KOPT-K1 (cell line): ENCODE results near the gene FAM151B.
"Not testable (repeated sequence)": the region's sequence is repeated elsewhere in the genome, so short reads cannot be mapped to it uniquely, and the experiment has no call there.

ENCODE experiments used
- H3K27ac ChIP-seq: fragments of 200-600 bp; sonication (generic); 2 replicates; pipeline ENCODE4 v1.5.1; 2016; ENCODE audit warnings: antibody characterized with exemption, mild to moderate bottlenecking, low read depth, low read length; ENCODE audit not compliant: poor library complexity, severe bottlenecking
- H3K36me3 ChIP-seq: fragments of 200-600 bp; sonication (generic); 2 replicates; pipeline ENCODE4 v1.5.1; 2017; ENCODE audit warnings: antibody characterized with exemption, mild to moderate bottlenecking, low read length, moderate library complexity; ENCODE audit not compliant: insufficient read depth
- H3K9me3 ChIP-seq: fragments of 200-600 bp; sonication (generic); 2 replicates; pipeline ENCODE4 v1.5.1; 2017; ENCODE audit warnings: antibody characterized with exemption, low read length, mild to moderate bottlenecking; ENCODE audit not compliant: insufficient read depth, poor library complexity, severe bottlenecking

The FAM151B gene

DNA sequence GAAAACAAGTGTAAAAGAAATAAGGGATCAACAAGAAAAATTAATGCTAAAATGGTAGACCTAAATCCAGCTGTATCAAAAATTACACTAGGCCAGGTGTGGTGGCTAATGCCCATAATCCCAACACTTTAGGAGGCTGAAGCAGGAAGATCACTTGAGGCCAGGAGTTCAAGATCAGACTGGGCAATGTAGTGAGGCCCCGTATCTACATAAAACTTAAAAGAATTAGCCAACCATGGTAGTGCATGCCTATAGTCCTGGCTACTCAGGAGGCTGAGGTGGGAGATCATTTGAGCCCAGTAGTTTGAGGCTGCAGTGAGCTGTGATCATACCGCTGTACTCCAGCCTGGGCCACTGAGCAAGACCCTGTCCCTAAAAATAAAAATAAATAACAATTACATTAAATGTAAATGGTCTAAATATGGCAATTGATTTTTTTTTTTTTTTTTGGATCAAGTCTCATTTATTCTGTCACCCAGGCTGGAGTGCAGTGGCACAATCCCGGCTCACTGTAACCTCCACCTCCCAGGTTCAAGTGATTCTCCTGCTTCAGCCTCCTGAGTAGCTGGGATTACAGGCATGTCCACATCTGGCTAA lies 4.2 kb upstream of the FAM151B start:
- Histone ChIP-seq H3K36me3 (peaks cover 21% of the 10 kb centered on the region; the same call in 1 of the 2 replicates), H3K27ac (no peak overlapping the region), H3K9me3 (peaks cover 21% of the 10 kb centered on the region)

GRCh38 chr5:80487444-80487828 lies 464 bp upstream of the FAM151B start:
- peak overlapping the region; percentile 39 for H3K27ac ChIP-seq
- H3K9me3 ChIP-seq = peaks cover 15% of the 10 kb centered on the region
- peaks cover 13% of the 10 kb centered on the region; the same call in 1 of the 2 replicates for H3K36me3 ChIP-seq

DNA sequence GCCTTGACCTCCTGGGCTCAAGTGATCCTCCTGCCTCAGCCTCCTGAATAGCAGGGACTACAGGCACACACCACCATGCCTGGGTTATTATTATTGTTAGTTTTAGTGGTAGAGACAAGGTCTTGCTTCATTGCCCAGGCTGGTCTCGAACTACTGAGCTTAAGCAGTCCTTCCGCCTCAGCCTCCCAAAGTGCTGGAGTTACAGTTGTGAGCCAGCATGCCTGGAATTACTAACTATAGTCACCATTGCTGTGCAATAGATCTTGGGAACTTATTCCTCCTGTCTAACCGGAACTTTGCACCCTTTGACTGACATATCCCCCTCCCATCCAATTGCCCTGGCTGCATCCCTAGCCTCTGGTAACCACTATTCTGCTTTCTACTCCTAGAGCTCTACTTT lies 3.4 kb downstream of the FAM151B start:
- Histone ChIP-seq H3K9me3 (no peaks in the 10 kb centered on the region), H3K27ac (no peak overlapping the region), H3K36me3 (no peaks in the 10 kb centered on the region)

- no peak overlapping the region for H3K27ac ChIP-seq
- no peaks in the 10 kb centered on the region for H3K36me3 ChIP-seq
- no peaks in the 10 kb centered on the region for H3K9me3 ChIP-seq
These were observed 4.8 kb downstream of the FAM151B start for GRCh38 chr5:80492741-80493140.

DNA sequence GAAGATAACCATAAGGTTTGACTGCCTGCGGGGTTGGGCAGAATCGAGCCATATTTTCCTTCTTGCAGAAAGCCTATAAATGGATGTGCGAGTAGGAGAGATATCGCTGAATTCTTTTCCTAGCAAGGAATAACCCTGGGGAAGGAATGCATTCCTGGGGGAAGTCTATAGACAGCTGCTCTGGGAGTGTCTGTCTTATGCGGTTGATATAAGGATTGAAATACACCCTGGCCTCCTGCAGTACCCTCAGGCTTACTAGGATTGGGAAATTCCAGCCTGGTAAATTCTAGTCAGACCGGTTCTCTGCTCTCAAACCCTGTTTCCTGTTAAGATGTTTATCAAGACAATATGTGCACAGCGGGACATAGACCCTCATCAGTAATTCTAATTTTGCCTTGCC lies 5.5 kb downstream of the FAM151B start:
- not testable (repeated sequence) for H3K9me3 ChIP-seq, H3K27ac ChIP-seq, H3K36me3 ChIP-seq

- no peak overlapping the region for H3K27ac ChIP-seq
- H3K36me3 ChIP-seq = no peaks in the 10 kb centered on the region
- no peaks in the 10 kb centered on the region for H3K9me3 ChIP-seq
These were observed 8.0 kb downstream of the FAM151B start for GRCh38 chr5:80495891-80496290.

DNA sequence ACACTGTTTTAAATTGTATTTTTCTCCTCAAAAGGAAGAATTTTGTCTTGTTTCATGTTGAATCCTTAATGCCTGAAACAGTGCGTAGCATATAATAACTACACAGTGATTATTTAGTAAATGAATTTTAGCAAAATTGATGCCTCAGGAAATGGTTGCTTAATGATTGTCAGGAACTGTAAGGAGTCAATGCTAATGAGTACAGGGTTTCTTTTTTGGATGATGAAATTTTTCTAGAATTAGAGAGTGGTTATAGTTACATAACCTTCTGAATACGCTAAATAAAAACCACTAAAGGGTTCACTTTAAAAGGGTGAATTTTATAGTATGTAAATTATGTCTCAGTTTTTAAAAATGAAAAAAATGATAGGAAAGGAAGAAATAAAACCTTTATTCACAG lies 14.9 kb downstream of the FAM151B start:
- Histone ChIP-seq H3K27ac (no peak overlapping the region), H3K9me3 (no peaks in the 10 kb centered on the region), H3K36me3 (no peaks in the 10 kb centered on the region)

- Histone ChIP-seq H3K9me3 (no peaks in the 10 kb centered on the region), H3K36me3 (no peaks in the 10 kb centered on the region), H3K27ac (peak overlapping the region; percentile 45)
These were observed 15.7 kb downstream of the FAM151B start for GRCh38 chr5:80503641-80504040.

- no peak overlapping the region for H3K27ac ChIP-seq
- H3K36me3 ChIP-seq = no peaks in the 10 kb centered on the region
- no peaks in the 10 kb centered on the region for H3K9me3 ChIP-seq
These were observed 16.9 kb downstream of the FAM151B start for GRCh38 chr5:80504833-80505232.

GRCh38 chr5:80507663-80508062 lies 19.8 kb downstream of the FAM151B start:
- H3K27ac ChIP-seq = no peak overlapping the region
- H3K9me3 ChIP-seq = no peaks in the 10 kb centered on the region
- no peaks in the 10 kb centered on the region for H3K36me3 ChIP-seq

DNA sequence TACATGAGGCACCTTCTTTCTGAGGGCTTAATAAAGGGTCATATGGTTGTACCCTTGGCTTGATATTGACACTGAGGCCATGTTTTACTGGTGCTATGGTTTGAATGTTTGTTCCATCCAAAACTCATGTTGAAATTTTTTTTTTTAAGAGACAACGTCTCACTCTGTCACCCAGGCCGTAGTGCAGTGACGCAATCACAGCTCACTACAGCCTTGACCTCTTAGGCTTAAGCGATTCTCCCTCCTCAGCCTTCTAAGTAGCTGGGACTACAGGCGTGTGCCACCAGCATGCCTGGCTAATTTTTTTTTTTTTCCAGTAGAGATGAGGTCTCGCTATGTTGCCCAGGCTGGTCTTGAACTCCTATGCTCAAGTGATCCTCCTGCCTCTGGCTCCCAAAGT lies 20.9 kb downstream of the FAM151B start:
- Histone ChIP-seq H3K36me3 (no peaks in the 10 kb centered on the region), H3K27ac (no peak overlapping the region), H3K9me3 (no peaks in the 10 kb centered on the region)

GRCh38 chr5:80509362-80509761 lies 21.5 kb downstream of the FAM151B start:
- Histone ChIP-seq H3K36me3 (no peaks in the 10 kb centered on the region), H3K9me3 (no peaks in the 10 kb centered on the region)

DNA sequence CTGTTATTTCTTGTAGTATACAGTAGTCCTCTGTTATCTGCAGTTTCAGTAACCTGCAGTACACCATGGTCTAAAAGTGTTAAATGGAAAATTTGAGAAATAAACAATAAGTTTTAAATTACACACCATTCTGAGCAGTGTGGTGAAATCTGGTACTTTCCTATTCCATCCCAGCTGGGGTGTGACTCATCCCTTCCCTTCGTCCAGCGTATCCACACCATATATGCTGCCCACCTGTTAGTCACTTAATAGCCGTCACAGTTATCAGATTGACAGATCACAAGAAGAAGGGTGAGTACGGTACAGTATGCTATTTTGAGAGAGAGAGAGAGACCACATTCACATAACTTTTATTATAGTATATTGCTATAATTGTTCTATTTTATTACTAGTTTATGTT lies 28.9 kb downstream of the FAM151B start:
- Histone ChIP-seq H3K36me3 (no peaks in the 10 kb centered on the region), H3K9me3 (no peaks in the 10 kb centered on the region), H3K27ac (no peak overlapping the region)

More at GRCh38 chr5:80509362-80509761, 21.5 kb downstream of the FAM151B start:
- H3K27ac ChIP-seq = no peak overlapping the region

DNA sequence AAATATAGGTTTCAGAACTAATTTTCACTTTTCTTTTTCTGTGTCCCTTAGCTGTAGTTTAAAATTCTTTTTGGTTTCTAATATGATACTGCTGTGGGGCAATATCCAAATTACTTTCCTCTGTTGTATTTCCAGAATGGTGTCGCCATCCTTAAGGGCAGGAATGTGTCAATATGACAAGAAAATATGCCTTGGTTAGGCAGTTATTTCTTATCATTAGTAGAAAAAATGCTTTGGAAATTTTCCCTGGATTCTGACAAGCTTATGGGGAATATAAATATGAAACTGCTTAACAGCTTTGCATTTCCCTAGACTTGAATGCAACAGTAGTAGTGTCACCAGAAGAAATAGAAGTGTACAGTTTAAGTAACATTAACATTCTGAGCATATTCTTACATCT lies 52.8 kb downstream of the FAM151B start:
- Histone ChIP-seq H3K36me3 (no peaks in the 10 kb centered on the region), H3K9me3 (peaks cover 4% of the 10 kb centered on the region)

DNA sequence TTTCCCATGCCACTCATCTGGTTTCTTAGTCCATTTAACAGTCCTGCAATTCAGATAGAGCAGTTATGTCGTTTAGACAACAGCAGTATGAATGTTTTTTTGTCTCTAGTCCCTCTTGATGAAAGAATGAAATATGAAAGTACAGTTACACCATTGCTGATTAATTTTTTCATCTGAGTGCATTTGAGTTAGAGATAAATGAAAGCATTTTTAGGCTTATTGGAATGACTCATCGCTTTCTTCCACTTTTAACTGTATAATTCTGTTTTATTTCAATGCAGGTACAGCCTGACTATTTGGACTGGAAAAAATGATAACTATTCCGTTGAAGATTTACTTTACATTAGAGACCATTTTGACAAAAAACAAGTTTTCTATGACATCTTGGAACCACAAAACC lies 53.5 kb downstream of the FAM151B start:
- H3K27ac ChIP-seq = no peak overlapping the region
- H3K9me3 ChIP-seq = peaks cover 4% of the 10 kb centered on the region
- no peaks in the 10 kb centered on the region for H3K36me3 ChIP-seq

More for the DNA sequence above, 52.8 kb downstream of the FAM151B start:
- H3K27ac ChIP-seq = no peak overlapping the region

DNA sequence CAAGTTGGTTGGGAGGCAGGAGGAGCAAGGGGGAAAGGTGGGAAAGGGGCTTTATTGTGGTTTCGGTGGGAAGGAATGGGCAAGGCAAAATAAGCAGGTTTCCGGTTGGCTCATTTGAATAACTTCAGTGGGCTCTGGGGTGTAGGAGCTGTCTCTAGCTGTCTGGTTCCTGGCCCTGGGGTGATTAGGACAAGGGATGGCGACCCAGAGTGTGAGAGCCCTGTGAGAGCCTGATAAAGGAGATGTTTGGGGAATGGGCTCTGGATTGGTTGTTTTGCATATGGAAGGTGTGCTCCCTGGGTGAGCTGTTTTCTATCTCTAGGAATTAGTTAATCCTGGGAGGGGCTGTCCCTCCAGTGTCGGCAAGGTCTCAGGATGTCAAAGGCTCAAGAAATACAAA lies 66.7 kb downstream of the FAM151B start:
- Histone ChIP-seq H3K27ac (no peak overlapping the region), H3K36me3 (no peaks in the 10 kb centered on the region), H3K9me3 (no peaks in the 10 kb centered on the region)
